GM19035 (cell line): ENCODE data around the gene PPP2R2B.
"Not testable (repeated sequence)": the region's sequence is repeated elsewhere in the genome, so short reads cannot be mapped to it uniquely, and the experiment has no call there.

Experiments used
- ATAC-seq: cut with Tn5 transposase; IDR thresholded peaks from one replicate; pipeline ENCODE4 v1.9.1; 2021; ENCODE audit not compliant: unreplicated experiment

Gene PPP2R2B

DNA sequence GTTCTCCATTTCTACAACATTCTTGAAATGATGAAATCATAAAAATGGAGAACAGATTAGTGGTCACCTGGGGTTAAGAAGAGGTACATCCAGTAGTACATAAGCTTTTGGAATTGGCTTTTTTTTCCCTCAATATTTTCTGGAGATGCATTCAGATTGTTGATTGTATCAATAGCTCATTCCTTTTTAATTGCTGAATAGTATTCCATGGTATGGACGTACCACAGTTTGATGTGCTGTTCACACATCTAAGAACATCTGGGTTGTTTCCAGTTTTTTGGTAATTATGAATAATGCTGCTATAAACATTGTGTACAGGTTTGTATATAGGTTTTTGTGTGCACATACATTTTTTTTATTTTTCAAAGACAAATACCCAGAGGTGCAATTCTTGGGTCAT is 130.0 kb downstream of the PPP2R2B start:
- no peak for ATAC-seq

DNA sequence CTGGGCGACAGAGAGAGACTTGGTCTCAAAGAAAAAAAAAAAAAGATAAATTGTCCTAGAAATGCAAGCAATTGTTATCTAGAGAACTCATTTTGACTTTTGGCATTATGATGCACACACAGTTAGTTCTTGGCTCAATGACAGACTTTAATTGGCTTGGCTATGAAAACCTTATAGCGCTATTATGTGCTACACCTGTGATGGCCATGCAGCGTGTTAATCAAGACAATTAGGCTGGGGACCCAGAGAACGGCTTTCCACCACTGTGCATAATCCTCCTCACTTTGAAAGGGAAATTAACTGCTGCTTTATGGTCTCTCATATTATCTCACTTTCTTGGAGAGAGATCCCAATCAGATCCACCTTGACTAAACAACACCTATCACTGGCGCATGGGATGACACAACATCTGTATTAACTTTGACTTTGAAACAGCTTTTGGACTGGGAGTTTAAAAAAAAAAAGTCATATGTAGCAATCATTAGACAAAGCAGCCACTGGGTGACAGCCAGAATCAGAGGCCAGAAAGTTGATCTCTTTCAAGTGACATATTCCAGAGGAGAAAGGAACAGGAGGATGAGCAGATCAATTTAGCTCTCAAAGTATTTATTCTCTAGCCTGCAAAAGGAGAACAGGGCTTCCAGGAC is 132.5 kb downstream of the PPP2R2B start:
- ATAC-seq, result no peak

DNA sequence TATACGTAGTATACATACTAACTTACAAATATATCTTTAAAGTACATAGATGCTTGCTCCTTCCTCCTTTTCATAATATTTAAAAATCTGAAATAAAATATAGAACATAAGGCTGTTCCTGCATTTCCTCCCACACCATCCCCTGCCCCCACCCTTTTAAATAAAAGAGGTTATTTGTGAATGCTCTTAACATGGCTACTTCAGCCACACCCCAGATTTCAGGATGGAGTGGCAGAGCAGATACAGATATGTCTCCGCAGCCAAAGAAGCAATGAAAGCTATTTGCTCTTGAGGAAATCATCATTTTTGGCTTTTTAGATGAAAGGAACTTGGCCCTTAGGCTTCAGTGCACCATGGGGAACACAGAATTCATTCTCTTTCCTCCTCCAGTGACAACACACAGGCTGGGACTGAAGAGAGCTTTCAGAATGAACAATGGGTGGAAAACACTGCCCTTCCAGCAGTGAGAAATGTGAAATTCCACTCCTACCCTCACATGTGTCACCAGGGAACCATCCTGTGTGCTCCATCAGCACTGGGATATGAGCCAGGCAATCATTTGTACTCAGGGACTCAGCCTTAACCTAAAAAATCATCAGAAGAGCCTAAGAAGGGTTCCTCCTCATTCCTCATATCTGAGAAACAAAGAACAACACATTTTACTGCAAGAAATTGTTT is 134.3 kb downstream of the PPP2R2B start:
- ATAC-seq, result no peak

DNA sequence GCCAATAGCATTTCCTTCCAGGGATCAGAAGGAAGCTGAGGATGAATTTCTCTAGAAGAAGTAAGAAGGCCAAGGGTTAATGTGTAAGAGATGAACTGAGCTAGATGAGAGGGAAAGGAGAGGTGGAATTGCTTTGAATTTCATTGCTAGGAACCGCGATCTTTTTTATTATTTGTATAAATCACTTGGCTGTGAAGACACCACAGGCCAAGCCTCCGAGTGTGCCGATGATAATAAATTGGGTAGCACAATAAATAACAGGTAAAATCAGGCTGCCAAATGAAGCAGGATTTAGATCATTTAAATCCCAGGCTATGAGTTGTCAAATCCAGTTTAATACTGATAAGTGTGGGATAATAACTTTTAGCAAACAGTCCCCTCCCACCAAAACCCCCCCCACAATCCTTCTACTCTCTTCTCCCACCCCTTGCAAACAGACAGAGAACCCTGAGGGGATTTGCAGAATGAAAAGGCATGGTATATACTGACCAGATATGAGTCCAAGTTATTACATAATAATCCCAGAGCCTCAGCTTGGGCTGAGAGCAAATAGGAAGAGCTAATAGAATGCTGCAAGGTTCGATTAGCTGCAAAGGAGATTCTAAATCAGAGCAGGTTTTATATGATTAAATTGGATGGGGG is 143.5 kb downstream of the PPP2R2B start:
- ATAC-seq, result no peak

DNA sequence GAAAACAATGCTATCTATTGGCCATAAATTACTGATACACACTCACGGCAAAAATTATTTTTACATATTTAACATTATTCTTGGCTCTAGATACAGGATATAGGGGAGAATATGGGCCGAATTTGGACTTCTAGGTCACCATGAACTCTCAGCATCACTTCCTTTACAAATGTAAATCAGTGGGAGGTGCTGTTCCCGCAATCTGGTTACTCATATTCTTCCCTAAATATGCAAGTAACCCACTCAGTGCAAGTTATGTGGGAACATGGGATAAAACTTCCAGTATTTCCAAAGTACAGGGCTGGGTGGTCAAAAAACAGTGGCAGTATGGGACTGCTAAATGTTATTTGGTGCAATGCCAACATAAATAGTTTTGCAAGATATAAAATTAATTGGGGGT is 145.6 kb downstream of the PPP2R2B start:
- ATAC-seq, result no peak

DNA sequence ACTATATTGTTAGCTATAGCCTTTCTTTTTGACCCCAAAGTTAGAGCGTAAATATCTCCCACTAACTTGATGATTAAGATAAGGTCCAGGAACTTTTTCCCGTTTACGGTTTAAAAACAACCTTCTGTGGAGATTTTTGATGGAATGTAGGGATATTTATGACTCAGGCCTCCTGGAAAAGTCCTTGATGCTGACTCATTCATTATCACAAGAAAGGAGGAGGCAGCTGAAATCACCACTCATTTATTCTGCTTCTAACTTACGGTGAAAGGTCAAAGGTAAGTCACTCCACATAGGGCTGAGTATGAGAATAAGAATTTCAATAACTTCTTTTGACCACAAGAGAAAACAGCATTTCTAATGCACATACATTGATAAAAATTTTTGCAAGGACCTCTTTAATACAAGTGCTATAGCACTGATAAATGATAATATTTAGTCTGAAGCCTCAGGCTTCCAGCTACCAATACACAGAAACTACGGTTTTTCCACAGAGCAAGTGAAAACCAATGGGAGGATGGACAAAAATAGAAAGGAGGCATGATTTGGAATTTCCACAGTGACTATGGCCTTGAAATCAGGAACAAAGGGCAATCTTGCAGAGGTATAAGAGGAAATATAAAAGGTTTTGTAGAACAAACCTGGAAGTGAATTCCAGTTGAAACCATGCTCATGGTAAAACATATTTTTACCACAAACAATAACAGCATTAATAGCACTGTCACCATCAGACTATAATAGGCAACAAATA is 146.5 kb downstream of the PPP2R2B start:
- ATAC-seq, result no peak

DNA sequence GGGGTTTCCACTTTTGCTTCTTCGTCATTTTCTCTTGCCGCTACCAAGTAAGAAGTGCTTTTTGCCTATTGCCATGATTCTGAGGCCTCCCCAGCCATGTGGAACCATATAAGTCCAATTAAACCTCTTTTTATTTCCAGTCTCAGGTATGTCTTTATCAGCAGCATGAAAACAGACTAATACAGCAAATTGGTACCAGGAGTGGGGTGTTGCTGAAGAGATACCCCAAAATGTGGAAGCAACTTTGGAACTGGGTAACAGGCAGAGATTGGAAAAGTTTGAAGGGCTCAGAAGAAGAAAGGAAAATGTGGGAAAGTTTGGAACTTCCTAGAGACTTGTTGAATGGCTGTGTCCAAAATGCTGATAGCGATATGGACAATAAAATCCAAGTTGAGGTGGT is 149.8 kb downstream of the PPP2R2B start:
- not testable (repeated sequence) for ATAC-seq

DNA sequence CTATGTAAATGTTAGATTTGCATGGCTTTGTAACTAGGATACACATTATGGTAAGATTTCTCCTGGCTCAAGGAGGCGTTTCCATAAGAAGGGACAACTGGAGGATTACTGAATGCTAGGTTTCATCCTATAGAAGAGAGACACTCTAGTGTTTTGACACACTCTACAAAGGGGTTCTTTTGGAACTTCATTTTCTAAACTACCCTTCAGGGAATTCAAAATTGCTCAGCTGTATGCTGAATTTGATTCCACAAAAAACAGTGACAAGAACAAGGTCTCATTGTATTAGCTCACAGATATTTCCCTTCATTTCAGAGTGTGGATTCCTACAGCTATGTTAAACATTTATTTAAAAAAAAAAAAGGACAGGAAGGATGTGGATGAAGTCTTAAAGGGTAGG is 151.7 kb downstream of the PPP2R2B start:
- ATAC-seq, result no peak

DNA sequence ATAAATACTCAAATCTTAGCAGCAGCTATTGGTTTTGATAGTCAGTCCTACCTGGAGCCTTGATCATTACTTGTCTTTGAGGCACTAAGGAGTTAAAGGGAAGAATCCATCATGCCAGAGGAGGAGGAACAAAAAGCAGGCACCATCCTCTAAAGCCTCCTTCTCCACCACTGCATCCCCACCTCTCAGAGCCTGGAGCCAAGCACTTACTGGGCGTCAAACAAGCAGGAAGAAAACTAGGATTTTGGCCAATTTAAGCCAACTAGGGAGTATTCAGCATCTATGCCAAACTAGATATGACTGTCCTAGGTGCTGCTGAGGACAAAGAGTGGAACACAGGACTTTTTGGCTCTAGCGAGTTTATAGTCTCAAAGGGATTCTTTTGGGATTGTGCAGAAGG is 152.5 kb downstream of the PPP2R2B start:
- no peak for ATAC-seq

DNA sequence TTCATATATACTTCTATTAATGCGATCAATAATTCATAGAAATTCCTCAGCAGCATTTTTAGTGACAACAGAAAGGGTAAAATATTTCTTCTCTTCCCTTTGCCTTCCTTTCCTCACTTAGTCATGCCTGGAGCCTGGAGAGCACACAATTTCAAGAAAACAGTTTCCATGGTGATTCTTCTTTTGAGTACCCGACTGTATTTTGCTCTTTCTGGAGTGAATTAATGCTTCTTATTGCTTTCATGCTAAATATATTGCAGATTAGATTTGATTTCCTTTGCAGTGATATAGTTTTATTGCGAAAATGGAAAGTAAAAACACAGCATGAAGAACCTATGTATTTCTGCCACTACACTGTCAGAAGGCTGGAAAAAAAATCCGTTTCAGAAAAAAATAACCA is 153.5 kb downstream of the PPP2R2B start:
- ATAC-seq, result no peak

DNA sequence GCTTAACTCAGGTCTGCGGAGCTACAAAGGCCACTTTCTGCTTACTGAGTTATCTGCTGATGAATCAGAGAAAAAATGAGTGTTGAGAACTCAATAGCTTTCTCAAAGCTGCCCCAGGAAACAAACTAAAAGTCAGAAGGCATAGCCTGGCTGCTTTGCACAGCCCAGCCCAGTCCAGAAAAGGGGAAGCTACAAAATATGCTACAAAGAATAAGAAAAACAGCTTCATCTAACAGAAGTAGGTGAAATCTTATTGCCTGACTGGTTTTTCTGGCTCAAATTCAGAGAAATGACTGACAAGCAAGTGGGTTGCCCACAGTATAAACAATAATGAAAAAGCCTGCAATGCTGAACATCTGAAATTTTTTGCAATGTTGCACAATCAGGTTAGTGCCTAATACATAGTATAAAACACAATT is 156.2 kb downstream of the PPP2R2B start:
- no peak for ATAC-seq

DNA sequence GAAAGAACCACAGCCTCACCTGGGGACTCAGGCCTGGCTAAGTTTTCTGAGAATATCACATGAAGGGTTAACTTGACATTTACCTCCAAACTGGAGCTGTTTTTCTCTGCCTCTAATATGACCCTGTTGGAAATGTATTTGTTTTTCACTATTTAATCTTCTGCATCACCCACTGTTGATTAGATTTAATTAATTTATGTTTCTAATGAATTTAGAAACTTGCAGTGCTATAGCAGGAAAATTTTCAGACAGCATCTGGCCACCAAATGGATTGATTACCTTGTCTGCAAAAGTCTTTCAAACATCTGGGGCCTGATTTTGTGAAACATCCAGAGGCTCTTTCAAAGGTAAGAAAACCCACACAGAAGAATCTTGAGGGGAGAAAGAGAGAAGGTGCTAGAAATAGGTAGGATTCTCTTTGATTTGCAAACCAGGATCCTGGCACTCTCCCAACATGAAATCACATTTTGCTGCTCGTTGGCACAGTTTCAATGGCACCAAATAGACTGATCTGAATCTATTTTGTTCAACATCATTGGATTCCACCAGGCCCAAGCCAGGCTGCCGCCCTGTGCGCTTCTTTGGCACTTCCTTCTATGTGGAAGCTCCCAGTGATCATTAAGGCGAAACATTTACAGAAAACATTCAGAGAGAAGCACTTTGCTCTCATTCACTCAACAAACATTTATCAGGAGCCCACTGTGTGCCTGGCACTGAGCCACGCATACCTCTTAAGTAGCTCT is 157.3 kb downstream of the PPP2R2B start:
- no peak for ATAC-seq

DNA sequence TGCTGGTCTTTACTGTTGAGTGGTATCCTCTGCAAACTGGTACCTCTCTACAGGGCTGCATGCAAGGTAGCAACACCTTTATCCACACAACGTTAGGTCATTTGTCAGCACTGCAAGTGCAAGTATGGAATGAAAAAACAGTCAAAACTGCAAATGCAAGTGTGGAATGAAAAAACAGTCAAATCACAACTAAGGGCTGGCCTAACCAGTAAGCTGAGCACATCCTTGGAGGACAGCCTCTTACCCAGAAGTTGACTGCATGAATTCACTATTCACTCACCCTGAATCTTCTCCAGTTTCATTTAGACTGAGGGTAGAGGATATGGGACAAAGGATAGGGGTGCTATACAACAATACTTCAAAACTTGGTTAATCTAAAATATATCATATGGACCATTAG is 158.4 kb downstream of the PPP2R2B start:
- ATAC-seq, result no peak

DNA sequence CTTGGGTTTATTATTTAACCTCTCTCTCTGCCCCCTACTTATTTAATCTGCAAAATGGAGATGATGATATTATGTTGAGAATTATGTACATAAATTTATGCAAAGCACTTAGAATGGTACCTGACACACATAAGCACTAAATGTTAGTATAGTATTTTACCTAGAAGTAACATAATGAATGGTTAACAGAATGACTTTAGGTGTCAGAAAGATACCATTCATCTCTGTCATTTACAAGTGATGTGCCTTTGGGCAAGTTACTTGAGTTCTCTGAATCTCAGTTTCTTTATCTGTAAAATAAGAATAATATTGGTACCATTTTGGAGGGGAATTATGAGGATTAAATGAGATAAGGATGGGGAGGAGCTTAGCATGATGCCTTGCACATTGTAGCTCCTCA is 159.4 kb downstream of the PPP2R2B start:
- ATAC-seq, result no peak

DNA sequence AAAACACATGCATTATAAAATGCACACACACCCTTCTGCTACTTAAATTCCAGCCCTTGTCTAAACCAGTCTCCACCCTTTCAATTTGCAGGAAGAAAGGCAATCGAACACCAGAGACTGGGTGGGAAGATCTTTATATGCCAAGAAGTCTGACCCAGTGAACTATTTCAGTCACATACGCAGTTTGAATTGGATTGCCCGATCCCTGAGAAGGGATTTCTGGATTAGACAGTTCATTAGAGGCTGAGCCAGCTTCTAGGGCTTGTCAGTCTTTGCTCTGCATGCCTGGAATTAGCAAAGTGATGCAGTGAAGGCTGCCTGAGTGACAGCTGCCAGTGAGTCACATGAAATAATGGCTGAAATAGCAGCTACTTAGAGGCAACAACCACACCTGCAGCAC is 159.9 kb downstream of the PPP2R2B start:
- ATAC-seq, result no peak

DNA sequence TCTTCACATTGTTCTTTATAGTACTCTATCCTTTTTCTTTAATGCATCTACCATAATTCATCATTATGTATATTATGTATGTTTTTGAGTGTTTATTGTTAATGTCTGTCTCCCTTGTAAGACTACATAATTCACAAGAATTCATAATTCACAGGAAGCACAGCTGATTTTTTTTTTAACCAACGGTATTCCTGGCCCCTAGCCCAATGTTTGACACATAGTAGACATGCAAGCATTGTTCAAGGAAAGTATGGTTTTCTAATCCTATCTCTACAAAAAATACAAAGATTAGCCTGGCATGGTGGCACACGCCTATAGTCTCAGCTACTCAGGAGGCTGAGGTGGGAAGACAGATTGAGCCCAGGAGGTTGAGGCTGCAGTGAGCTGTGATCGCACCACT is 160.6 kb downstream of the PPP2R2B start:
- no peak for ATAC-seq

DNA sequence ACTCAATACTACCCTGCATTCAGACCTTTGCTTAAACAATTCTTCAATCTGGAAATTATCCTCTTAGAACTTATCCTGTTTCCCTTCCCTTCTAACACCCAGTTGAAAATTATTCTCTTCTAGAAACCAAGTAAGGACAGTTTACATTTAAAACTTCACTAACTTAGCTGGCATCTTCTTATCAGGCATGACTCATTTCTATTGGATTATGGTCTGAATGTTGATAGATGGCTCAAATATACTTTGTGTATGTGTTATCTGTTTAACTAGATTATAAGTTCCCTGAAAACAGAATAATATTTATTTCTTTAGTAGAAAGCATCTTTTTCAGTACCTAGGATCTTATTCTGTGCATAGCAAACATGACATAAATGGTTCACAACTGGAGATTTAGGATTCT is 161.9 kb downstream of the PPP2R2B start:
- ATAC-seq, result no peak

DNA sequence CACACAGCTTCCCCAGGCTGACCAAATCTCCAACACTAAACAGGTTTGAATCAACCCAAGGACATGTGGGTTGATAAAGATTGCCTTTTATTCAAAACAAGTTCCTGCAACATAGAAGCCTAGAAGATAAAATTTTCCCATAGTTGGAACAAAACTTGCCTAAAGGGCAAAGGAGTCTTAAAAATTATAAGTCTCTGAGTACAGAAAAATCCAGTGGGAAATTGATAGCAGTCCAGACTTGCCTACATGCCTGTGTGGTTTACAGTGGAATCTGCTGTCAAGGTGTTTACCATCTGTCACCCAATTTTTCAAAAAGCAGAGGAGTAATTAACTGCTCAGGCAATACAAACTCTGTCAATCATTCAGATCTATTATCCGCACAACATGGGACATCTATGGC is 168.2 kb downstream of the PPP2R2B start:
- ATAC-seq, result no peak

DNA sequence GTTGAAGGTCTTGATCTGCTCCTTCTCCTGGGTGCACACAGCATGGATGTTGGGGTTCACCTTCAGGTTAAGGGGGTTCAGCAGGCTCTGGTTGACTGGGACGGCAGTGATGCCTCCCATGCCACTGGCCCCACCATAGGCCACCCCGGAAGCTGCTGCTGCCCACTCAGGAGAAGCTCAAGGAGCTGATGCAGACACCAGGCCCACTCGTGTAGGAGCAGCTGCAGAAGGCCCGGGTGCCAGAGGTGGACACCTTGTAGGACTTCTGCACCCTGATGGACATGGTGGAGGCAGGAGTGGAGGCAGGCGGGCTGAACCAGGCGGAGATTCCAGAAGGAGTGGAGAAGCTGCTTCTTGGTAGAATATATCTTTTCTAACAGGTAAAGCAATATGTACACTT is 171.2 kb downstream of the PPP2R2B start:
- no peak for ATAC-seq

DNA sequence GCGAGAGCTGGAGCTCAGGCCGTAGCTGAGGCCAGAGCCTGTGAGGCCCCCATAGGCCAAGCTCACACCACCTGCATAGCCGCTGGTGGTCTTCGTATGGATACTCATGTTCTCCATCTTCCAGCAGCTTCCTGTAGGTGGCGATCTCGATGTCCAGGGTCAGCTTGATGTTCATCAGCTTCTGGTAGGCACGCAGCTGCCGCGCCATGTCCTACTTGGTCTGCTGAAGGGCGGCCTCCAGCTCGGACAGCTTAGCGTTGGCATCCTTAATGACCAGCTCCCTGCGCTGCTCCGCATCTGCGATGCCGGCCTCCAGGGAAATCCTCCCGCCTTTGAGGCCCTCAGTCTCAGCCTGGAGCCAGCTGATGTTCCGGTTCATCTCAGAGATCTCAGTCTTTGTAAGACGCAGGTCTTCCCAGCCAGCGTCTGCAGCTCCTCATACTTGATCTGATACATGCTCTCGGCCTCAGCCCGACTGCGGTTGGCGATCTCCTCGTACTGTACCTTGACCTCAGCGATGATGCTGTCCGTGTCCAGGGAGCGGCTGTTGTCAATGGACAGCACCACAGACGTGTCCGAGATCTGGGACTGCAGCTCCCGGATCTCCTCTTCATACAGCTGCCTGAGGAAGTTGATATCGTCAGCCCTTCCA is 172.1 kb downstream of the PPP2R2B start:
- ATAC-seq, result no peak
